Liver (tissue), 9 donors: Measurements from ENCODE around the gene TENT4B. TPM values are rescaled to one million over a fixed set of nuclear protein-coding genes. Genes with fewer than 3 reads are reported as not detected.

Experiments
- DNase-seq: peaks from one replicate; pipeline ENCODE4 v3.0.0-alpha.2; 2017; ENCODE audit warnings: low spot score
- H3K27ac ChIP-seq, 2 donors: one replicate each; pipeline ENCODE4 v1.7.0; 2013; ENCODE audit warnings: inconsistent platforms in 2 of 2, low read length in 2 of 2, control low read depth in 1 of 2, low read depth in 1 of 2, mild to moderate bottlenecking in 1 of 2
- H3K27me3 ChIP-seq, 4 donors: one replicate each; pipeline versions ENCODE4 v1.6.1 to v1.7.0; 2013; ENCODE audit warnings: low read length in 3 of 4, inconsistent platforms in 1 of 4, mild to moderate bottlenecking in 1 of 4, moderate library complexity in 1 of 4; ENCODE audit not compliant: control insufficient read depth in 4 of 4, insufficient read depth in 4 of 4
- H3K36me3 ChIP-seq, 4 donors: one replicate each; pipeline versions ENCODE4 v1.6.1 to v1.7.0; 2013; ENCODE audit warnings: low read length in 3 of 4, mild to moderate bottlenecking in 3 of 4, low read depth in 1 of 4, moderate library complexity in 1 of 4; ENCODE audit not compliant: control insufficient read depth in 4 of 4, insufficient read depth in 3 of 4
- H3K4me1 ChIP-seq, 4 donors: one replicate each; pipeline versions ENCODE4 v1.6.1 to v1.7.0; 2013; ENCODE audit warnings: low read length in 3 of 4, mild to moderate bottlenecking in 3 of 4, moderate library complexity in 1 of 4; ENCODE audit not compliant: control insufficient read depth in 4 of 4, insufficient read depth in 4 of 4
- H3K4me3 ChIP-seq, 3 donors: one replicate each; pipeline versions ENCODE4 v1.6.1 to v1.7.0; 2013; ENCODE audit warnings: low read length in 3 of 3, control low read depth in 1 of 3, low read depth in 1 of 3, mild to moderate bottlenecking in 1 of 3
- H3K9ac ChIP-seq, 2 donors: one replicate each; pipeline ENCODE4 v1.7.0; 2013; ENCODE audit warnings: low read length in 2 of 2, mild to moderate bottlenecking in 2 of 2, moderate library complexity in 2 of 2, control low read depth in 1 of 2, low read depth in 1 of 2
- H3K9me3 ChIP-seq, 4 donors: one replicate each; pipeline versions ENCODE4 v1.6.1 to v1.7.0; 2013; ENCODE audit warnings: low read length in 3 of 4; ENCODE audit not compliant: control insufficient read depth in 4 of 4
- CTCF ChIP-seq: fragments of 150-350 bp; IDR thresholded peaks from 2 replicates; pipeline ENCODE4 v1.5.1; 2017; ENCODE audit warnings: improper control_type of control experiment, low read depth, low read length; ENCODE audit not compliant: missing input control
- EGR1 ChIP-seq, 2 donors: IDR thresholded peaks; 2 replicates each; pipeline ENCODE4 v1.6.1; 2016 to 2018; ENCODE audit warnings: antibody characterized with exemption in 2 of 2, low read depth in 2 of 2
- FOXA1 ChIP-seq: IDR thresholded peaks from 2 replicates; pipeline ENCODE4 v1.6.1; 2016; ENCODE audit warnings: antibody characterized with exemption
- FOXA2 ChIP-seq: IDR thresholded peaks from 2 replicates; pipeline ENCODE4 v1.6.1; 2016; ENCODE audit warnings: antibody characterized with exemption
- GABPA ChIP-seq, 2 donors: IDR thresholded peaks in 1 of 2; conservative IDR thresholded peaks in 1 of 2; 2 replicates each; pipeline ENCODE4 v1.6.1; 2016; ENCODE audit warnings: antibody characterized with exemption in 2 of 2, mild to moderate bottlenecking in 1 of 2, moderate library complexity in 1 of 2
- HNF4A ChIP-seq, 2 donors: conservative IDR thresholded peaks; 2 replicates each; pipeline ENCODE4 v1.6.1; 2016; ENCODE audit warnings: antibody characterized with exemption in 2 of 2, mild to moderate bottlenecking in 2 of 2
- HNF4G ChIP-seq: IDR thresholded peaks from 2 replicates; pipeline ENCODE4 v1.6.1; 2016; ENCODE audit warnings: antibody characterized with exemption
- JUND ChIP-seq, 2 donors: IDR thresholded peaks; 2 replicates each; pipeline ENCODE4 v1.6.1; 2016; ENCODE audit warnings: antibody characterized with exemption in 2 of 2
- MAX ChIP-seq: IDR thresholded peaks from 2 replicates; pipeline ENCODE4 v1.6.1; 2016; ENCODE audit warnings: antibody characterized with exemption
- NR2F2 ChIP-seq: IDR thresholded peaks from 2 replicates; pipeline ENCODE4 v1.6.1; 2016; ENCODE audit warnings: antibody characterized with exemption
- RAD21 ChIP-seq, 2 donors: IDR thresholded peaks; 2 replicates each; pipeline ENCODE4 v1.6.1; 2016; ENCODE audit warnings: antibody characterized with exemption in 2 of 2, mild to moderate bottlenecking in 2 of 2
- REST ChIP-seq: IDR thresholded peaks from 2 replicates; pipeline ENCODE4 v1.6.1; 2016; ENCODE audit warnings: antibody characterized with exemption, mild to moderate bottlenecking
- RXRA ChIP-seq, 2 donors: IDR thresholded peaks; 2 replicates each; pipeline ENCODE4 v1.6.1; 2017 to 2018; ENCODE audit warnings: antibody characterized with exemption in 2 of 2, mild to moderate bottlenecking in 1 of 2
- SP1 ChIP-seq: IDR thresholded peaks from 2 replicates; pipeline ENCODE4 v1.6.1; 2018; ENCODE audit warnings: antibody characterized with exemption, mild to moderate bottlenecking
- TAF1 ChIP-seq: conservative IDR thresholded peaks from 2 replicates; pipeline ENCODE4 v1.6.1; 2016; ENCODE audit warnings: antibody characterized with exemption, mild to moderate bottlenecking
- YY1 ChIP-seq: IDR thresholded peaks from 2 replicates; pipeline ENCODE4 v1.6.1; 2016; ENCODE audit warnings: antibody characterized with exemption, mild to moderate bottlenecking
- ZBTB33 ChIP-seq: IDR thresholded peaks from 2 replicates; pipeline ENCODE4 v1.6.1; 2016; ENCODE audit warnings: antibody characterized with exemption
- WGBS: extraction: QIAGEN DNeasy Blood & Tissue Kit; methylation state at CpG from one replicate; pipeline ENCODE4 v1.1.7; 2013; 5-methylcytosine and 5-hydroxymethylcytosine counted together
- polyA plus RNA-seq, 2 donors: library from polyadenylated mRNA; stranded (reverse) in 1 of 2; unstranded in 1 of 2; fragments of 200-250 nt in 1 of 2; fragments of >200 nt in 1 of 2; fragmentation: Nextera tagmentation in 1 of 2; extraction: Ambion mirVana in 1 of 2; gene quantifications; one replicate each; pipeline versions ENCODE4 v1.2.1 to v1.2.3, GENCODE V29; 2013 to 2015
- total RNA-seq, 2 donors: library from RNA; depleted of rRNA; stranded (reverse); fragments of >200 nt; gene quantifications; one replicate each; pipeline ENCODE4 v1.2.3, GENCODE V29; 2014
- donor health status: healthy.
- donor health status: healthy.
- donor health status: healthy.
- donor health status: healthy.
- donor health status: healthy.

Gene TENT4B
- total and polyA plus RNA-seq, 4 donors: 4.2 to 10.8 (median 7.9) TPM

GRCh38 chr16:50275428-50276325 lies 122.6 kb downstream of the TENT4B start:
- peaks cover 0 to 3% (median 0%) of the 10 kb centered on the region in 4 donors for H3K4me1 ChIP-seq
- H3K4me3 ChIP-seq: no peak overlapping the region
- TF ChIP-seq REST (no peak), NR2F2 (no peak), RAD21 (IDR thresholded peaks at IDR 0.05) (no peak)
- no peak for DNase-seq
- 82% methylated on average over 12 of the region's 12 CpGs for WGBS
- no peaks in the 10 kb centered on the region for H3K36me3 ChIP-seq
- no peak overlapping the region for H3K9ac ChIP-seq
- no peaks in the 10 kb centered on the region for H3K27me3 ChIP-seq
- no peaks in the 10 kb centered on the region for H3K9me3 ChIP-seq
- H3K27ac ChIP-seq: no peak overlapping the region

- H3K27me3 ChIP-seq: no peaks in the 10 kb centered on the region
- no peak overlapping the region for H3K27ac ChIP-seq
- TF ChIP-seq TAF1 (no peak), RXRA (IDR thresholded peaks at IDR 0.05) (no peak), HNF4A (conservative IDR thresholded peaks at IDR 0.05) (no peak), CTCF (no peak), GABPA (IDR thresholded peaks at IDR 0.05 in 1 of 2, conservative IDR thresholded peaks at IDR 0.05 in 1 of 2) (no peak), REST (no peak), JUND (IDR thresholded peaks at IDR 0.05) (no peak), ZBTB33 (no peak), RAD21 (IDR thresholded peaks at IDR 0.05) (no peak), EGR1 (IDR thresholded peaks at IDR 0.05; ENCODE audit: low read depth in 2 of 2) (no peak), FOXA1 (no peak), MAX (no peak), YY1 (no peak), FOXA2 (no peak), NR2F2 (no peak), HNF4G (no peak), SP1 (no peak)
- H3K9ac ChIP-seq: no peak overlapping the region
- no peaks in the 10 kb centered on the region for H3K36me3 ChIP-seq
- peaks cover 0 to 3% (median 0%) of the 10 kb centered on the region in 4 donors for H3K4me1 ChIP-seq
- no peaks in the 10 kb centered on the region for H3K9me3 ChIP-seq
- no peak overlapping the region for H3K4me3 ChIP-seq
- DNase-seq: no peak
- WGBS: 99% methylated on average over 2 of the region's 2 CpGs
These were observed 123.2 kb downstream of the TENT4B start for GRCh38 chr16:50276326-50276640.
